GM19468 (cell line): ENCODE results near the gene SLC6A19.

Experiments
- ATAC-seq: cut with Tn5 transposase; IDR thresholded peaks from one replicate; pipeline ENCODE4 v1.9.1; 2021; ENCODE audit warnings: mild to moderate bottlenecking, moderate library complexity, moderate number of reproducible peaks; ENCODE audit not compliant: unreplicated experiment; ENCODE audit errors: extremely low read depth

Gene SLC6A19

DNA sequence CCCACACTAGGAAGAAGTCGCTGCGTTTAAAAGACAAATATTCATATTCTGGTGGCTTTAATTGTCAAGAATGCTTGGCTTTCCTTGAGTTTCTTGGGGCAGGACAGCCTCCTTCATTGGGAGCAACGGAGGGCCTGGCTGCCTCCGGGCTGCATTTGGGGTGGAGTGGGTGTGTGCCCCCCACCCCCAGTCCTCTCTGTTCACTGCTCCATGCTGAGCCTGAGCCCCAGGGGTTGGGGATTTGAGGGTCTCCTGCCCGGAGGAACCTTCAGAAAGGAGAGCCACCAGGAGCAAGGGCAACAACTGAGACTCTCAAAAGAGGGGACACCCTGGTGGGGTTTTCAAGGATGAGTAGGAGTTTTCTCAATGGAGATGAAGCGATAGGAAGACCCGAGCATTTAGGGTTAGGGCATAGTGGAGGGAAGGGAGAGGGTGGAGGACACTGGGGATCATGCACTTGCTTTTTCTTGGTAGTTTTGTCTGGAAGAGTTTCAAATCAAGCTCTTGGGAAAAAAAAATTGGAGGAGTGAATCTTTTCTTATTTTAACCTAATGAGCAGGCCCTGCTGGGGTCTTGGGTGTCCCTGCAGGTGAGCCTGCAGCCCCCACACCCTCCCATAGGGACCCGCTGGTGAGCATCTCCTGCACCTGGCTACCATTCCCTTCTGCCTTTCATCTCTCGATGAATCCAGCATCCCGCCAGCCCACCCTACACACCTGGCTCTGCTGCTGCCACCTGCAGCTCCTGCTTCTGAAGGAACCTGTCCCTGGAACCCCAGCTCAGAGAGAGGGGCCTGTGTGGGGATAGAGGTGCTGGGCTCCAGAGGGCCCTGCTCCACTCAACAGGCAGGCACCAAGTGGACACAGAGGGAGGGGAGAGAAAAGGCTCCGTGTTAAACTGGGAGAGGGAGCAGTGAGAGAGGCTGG lies 4.1 kb downstream of the SLC6A19 start:
- no peak for ATAC-seq

DNA sequence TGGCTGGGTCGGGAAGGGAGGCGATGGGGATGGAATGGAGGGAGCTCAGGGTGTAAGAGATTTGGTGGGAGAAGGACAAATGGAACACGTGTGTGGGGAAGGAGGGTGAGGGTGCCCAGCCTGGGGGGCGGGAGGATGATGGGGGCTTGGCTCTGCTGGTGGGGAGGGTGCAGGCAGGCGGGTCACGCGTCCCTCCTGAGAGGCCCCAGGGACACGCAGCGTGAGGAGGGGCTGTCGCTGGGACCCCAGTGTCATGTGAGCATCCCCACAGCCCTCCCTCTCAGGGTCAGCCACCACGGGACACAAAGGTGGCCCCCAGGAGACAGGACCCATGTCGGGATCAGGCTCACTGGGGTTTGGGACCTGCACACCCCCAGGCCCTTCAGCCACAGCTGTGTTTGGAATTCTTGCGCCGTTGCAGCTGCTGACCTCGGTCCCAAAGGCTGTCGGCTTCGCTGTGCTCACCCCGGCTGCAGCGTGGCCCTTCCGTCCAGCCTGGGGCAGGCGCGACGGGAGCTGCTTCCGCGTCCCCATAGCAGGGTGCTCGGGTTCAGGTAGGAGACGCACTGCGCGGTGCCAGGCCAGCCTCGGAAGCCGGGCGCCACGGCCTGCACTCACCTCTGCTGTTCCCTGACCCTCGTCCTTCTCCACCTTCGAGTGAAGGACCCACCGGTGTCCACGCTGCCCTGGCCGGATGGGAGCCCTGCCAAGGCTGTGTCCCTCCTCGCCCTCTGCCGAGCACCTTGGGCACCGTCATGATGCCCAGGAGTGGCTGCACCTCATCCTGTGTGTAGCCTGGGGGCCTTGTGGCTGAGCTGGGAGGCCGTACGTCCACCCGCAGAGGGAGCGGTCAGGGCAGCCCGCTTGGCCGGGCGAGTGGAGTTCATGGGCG lies 5.4 kb downstream of the SLC6A19 start:
- ATAC-seq, result no peak

DNA sequence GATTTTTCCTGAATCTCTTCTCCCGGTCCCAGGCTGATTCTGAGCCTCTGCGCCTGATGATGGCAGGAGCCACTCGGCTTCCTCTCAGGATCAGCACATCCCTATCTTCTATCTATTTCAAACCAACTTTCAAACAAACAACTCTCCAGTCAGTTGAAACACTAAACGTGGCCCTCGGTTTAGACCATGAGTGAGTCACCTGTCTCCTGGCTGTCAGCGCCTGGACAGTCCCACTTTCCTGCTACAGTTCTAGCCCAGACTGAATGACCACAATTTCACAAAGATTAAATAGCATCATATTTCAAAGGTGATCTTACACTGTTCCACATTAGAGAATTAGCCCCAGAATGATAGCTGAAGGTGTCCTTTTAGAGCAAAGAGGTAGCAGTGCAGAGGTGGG lies 6.2 kb downstream of the SLC6A19 start:
- no peak for ATAC-seq

DNA sequence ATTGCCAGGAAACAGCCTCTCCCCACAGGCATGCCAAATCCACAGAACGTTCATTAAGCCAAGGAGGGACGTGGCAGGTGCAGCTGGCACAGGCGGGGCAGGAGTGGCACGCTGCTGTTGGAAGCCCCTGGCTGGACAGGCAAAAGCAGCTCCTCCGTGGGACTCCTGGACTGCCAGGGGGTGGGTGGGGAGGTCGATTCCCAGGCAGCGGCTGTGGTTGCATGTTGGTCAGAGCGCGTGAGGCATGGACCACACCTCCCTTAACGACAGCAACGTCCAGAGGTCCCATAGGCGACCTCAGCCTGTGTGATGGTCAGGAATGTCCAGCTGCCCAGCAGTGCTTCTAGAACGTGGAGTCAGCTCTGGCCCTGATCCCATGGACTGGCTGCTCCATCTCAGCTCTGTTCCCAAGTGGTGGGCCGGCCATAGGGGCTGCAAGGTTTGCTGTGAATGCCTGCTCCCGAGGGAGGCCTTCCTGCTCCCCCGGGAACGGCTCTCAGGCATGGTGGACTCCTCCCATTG lies 6.9 kb downstream of the SLC6A19 start:
- ATAC-seq, result no peak

DNA sequence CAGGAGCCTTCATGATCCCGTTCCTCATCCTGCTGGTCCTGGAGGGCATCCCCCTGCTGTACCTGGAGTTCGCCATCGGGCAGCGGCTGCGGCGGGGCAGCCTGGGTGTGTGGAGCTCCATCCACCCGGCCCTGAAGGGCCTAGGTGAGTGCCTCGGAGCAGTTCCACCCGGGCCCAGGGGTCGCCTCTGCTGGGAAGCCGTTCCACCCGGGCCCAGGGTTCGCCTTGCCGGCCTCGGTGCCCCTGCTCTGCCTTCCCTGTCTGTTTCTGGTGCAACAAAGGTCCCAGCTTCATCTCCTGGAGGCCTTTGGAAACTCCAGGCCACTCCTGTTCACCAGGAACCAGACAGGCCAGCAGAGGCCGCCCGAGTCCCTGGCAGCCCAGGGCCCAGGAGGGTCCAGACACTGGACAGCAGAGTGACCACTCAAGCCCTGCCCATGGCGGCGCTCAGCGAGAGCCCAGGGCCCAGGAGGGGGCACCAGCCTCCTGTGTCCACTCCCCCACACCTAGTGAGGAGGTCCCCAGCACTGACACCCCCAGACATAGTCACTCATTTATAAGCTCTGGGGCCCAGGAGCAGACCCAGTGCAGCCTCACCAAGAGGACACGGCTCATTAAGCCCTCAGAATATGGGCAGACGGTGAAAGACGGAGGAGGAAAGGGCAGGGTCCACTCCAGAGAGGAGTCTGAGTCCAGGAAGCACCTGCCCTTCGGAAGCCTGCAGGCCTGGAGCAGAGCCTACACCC lies 7.5 kb downstream of the SLC6A19 start:
- no peak for ATAC-seq

DNA sequence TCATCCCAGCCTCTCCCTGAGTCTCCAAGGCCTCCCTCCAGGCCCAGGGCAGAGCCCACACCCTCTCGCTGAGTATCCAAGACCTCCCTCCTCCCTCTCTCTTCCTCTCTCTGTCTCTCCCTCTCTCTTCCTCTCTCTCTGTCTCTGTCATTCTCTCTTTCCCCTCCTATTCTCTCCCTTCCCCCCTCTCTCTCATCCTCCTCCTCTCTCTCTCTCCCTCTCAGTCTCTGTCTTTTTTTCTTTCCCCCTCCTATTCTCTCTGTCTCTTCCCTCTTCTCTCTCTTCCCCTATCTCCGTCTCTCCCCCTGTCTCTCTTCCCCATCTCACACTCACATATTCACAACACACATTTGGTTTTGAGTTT lies 8.1 kb downstream of the SLC6A19 start:
- ATAC-seq, result no peak

DNA sequence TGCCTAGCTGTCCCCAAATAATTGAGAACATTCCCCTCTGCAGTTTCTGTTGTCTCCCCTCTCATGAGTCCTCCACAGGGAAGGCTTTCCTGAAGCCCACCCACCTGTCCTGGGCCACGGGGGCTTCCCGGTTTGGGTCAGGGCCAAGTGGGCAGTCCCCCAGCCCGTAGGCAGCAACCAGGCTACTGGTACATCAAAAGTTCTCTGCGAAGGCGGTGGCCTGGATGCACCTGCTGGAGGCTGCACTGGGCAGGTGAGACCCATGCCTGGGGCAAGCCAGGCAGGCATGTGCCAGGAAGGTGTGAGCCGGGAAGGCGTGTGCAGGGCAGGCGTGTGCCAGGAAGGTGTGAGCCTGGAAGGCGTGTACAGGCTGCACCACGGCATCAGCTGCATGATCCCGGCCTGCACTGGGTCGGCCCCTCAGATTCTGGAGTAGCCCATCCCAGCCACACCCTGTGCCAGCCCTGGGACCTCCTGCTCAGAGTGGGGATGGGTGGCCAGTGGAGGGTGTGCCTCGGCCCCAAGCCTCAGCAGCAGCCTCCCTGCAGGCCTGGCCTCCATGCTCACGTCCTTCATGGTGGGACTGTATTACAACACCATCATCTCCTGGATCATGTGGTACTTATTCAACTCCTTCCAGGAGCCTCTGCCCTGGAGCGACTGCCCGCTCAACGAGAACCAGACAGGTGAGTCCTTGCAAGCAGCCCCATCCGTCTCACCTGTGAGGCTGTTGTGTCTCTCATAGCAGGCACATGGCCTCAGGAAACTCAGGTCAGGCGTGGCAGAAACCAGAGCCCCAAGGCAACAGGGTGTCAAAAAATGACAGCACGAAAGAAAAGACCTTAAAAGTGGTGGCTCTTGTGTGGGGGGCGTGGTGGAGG lies 8.7 kb downstream of the SLC6A19 start:
- ATAC-seq, result no peak

DNA sequence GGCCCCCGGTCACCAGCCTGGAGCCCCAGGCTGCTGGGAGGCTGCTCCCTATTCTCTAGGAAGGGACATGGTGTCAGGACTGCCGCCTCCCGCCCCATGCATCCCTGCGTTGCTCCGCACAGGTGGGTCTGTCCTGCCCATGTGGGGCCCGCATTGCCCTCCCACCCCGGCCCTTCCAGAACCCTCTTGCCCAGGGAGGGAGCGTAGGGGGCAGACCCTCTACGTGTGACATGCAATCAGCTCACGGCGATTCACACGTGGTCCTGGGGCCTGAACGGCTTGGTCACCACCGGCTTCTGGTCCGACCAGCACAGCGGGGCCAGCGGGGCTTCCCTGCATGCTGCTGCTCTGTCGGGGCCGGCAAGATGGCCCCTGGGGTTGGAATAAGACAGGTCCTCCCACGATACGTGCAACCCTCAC lies 9.4 kb downstream of the SLC6A19 start:
- ATAC-seq, result no peak

DNA sequence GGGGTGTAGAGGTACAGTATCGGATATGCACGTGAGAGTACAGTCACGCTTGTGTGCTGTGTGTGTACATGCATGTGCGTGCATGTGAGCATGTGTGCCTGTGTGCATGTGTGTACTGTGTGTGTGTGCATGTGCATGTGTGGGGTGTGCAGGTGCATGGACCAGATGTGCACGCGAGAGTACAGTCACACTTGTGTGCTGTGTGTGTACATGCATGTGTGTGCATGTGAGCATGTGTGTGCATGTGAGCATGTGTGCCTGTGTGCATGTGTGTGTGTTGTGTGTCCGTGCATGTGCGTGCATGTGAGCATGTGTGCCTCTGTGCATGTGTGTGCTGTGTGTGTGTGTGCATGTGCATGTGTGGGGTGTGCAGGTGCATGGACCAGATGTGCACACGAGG lies 10.3 kb downstream of the SLC6A19 start:
- no peak for ATAC-seq

DNA sequence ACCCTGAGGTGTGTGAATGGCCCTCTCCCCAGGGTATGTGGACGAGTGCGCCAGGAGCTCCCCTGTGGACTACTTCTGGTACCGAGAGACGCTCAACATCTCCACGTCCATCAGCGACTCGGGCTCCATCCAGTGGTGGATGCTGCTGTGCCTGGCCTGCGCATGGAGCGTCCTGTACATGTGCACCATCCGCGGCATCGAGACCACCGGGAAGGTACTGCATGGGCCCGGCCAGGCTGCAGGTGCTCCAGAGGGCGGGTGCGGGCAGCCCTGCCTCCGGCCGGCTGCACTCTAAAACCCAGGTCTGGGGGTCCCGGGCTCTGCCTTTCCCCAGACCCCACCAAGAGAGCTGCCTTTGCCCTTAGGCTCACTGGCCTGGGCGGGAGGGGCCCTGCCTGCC lies 10.9 kb downstream of the SLC6A19 start:
- ATAC-seq, result no peak

DNA sequence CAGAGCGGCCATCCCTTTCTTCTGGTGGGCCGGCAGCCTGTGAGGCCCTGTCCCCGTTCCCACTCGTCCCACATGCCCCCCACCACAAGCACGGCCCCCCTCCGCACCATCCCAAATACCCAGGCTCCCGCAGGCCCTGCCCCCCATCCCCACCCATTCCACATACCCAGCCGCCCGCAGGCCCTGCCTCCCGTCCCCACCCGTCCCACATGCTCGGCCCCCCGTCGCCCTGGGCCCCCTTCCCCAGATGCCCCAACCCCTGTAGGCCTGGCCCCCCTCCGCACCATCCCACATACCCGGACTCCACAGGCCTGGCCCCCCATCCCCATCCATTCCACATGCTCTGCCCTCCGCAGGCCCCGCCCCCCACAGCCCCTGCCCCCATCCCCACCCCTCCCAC lies 11.5 kb downstream of the SLC6A19 start:
- ATAC-seq, result no peak

DNA sequence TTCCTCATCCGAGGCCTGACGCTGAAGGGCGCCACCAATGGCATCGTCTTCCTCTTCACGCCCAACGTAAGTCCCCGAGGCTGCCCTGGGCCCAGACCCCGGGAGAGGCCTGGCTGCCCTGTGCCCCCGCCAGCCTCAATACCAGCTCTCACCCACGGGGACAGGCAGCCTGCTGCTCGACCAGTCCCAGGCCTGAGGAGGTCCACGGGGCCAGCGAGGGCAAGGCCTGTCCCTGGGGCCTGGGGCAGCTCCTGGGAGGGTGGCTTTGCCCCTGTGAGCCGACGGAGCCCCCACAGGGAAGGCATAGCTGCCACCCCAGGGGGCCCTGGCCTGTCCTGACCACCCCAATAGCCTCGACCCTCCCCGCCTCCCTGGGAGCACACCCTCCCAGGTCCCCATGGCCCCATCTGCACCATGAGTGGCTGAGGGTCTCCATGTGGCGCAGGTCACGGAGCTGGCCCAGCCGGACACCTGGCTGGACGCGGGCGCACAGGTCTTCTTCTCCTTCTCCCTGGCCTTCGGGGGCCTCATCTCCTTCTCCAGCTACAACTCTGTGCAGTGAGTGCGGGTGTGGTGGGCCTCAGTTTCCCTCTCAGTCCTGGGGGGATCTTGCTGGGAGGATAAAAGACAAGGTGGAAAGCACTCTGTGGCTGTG lies 12.2 kb downstream of the SLC6A19 start:
- ATAC-seq, result no peak

DNA sequence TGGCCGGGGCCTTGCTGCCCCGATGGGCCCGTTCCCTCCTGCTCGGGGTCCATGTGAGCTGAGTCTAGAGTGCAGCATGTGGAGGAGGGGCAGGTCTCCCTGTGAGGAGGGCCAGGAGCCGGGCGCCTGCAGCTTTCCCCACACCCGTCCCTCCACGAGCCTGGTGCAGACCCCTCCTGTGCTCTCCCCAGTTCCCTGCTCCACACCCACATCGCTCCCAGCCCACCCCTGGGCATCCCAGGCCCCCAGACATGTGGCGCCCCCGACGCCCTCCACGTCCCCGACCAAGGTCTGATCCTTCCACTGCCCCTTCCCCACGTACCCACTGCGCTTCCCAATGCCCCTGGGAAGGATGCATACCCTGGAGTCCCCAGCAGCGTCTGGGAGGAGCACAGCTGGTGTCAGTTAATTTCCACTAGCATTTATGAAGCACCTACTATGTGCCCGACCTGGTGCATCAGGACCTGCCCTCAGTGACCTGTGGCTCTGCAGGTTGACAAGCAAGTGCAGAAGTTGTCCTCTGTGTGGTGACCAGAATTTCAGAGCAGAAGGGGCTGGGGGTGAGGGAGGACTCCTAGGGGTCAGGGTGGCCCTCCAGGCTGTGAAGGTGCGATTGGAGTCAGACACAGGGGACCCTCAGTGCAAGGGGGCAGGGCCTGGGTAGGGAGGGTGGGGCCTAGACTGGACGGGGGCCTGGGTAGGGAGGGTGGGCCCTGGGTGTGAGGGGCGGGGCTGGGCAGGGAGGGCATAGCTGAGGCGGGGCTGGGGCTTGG lies 13.0 kb downstream of the SLC6A19 start:
- ATAC-seq, result no peak

DNA sequence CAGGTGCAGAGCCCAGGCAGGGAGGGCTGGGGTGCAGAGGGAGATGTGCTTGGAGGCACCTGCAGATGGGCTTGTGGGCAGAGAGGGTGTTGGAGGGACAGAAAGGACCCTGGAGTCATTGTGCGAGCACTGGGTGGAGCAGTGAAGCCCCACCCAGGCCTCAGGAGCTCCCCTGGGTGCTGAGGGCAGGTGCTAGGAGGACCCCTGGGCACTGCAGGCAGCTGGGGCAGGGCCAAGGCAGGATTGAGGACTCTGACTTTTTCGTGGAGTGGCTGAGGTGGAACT lies 13.5 kb downstream of the SLC6A19 start:
- ATAC-seq, result no peak

DNA sequence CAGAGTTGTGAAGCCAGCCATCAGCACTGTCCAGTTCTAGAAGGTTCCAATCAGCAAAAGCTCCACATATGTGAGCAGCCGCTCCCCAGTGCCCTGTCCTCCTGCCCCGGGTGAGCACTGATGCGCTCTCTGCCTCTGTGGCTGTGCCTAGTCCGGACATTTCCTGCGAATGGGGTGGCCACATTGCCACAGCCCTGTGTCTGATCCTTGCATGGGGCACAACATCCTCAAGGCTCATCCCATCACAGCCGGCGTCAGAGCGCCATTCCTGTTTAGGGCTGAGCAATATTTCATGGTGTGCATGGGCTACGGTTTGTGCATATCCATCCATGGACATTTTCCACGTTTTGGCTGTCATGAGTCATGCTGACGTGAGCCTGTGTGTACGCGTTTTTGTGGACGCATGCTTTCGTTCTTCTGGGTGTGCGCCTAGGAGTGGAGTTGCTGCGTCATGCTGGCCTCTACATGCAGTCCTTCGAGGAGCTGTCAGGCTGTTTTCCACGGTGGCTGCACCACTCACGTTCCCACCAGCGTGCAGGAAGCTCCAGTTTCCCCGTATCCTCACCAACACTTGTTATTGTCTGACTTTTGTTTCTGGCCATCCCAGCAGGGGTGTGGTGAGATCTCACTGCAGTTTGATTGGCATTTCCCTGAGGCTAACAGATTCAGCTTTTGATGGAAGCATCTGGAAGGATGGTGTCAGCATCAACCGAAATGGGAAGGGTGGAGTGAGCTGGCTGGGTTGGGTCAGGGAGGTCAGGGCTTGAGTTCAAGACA lies 14.1 kb downstream of the SLC6A19 start:
- ATAC-seq, result no peak

DNA sequence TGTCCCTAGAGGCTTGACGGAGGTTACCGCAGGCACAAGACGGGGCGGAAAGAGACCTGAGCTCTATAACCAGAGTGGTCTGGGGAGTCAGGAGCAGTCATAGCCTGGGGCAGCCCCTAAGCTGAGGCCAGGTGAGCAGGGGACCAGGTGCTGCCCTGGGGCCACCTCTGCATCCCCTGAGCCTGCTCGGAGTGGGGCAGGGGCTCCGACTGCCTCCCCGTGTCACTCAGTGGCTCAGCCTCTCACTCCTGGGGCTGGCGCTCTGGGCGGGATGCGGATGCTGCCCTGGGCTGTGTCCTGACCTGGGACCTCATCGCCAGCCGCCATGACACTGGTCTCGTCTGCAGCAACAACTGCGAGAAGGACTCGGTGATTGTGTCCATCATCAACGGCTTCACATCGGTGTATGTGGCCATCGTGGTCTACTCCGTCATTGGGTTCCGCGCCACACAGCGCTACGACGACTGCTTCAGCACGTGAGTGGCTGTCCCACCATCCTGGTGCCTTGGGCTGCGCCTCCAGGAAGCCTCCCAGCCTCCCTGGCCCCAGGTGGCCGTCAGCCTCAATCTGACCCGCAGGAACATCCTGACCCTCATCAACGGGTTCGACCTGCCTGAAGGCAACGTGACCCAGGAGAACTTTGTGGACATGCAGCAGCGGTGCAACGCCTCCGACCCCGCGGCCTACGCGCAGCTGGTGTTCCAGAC lies 15.0 kb downstream of the SLC6A19 start:
- no peak for ATAC-seq

DNA sequence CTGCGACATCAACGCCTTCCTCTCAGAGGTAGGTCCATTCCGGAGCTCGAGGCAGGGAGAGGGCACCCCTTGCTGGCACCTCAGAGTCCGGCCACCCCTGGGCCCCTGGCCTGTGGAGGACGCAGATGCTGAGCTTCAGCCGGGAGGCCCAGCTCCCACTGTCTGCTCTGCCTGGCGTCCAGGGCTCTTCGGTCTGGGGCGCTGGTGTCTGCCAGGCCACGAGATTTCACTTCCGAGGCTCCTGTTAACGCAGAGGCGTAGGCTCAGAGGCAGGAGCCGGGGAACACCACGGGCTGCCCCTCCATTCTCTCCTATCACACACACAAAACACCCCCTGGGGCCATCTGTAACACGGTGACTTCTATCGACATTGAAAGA lies 15.5 kb downstream of the SLC6A19 start:
- no peak for ATAC-seq
